UCSD-AML1 (cell line): Measurements from ENCODE around the gene TAOK2.
"Not testable (repeated sequence)": the region's sequence is repeated elsewhere in the genome, so short reads cannot be mapped to it uniquely, and the experiment has no call there.

Experiments used
- DNase-seq: peaks from one replicate; lab custom pipeline; 2025; ENCODE audit not compliant: unreplicated experiment; lab: John Stamatoyannopoulos, UW

Gene TAOK2

DNA sequence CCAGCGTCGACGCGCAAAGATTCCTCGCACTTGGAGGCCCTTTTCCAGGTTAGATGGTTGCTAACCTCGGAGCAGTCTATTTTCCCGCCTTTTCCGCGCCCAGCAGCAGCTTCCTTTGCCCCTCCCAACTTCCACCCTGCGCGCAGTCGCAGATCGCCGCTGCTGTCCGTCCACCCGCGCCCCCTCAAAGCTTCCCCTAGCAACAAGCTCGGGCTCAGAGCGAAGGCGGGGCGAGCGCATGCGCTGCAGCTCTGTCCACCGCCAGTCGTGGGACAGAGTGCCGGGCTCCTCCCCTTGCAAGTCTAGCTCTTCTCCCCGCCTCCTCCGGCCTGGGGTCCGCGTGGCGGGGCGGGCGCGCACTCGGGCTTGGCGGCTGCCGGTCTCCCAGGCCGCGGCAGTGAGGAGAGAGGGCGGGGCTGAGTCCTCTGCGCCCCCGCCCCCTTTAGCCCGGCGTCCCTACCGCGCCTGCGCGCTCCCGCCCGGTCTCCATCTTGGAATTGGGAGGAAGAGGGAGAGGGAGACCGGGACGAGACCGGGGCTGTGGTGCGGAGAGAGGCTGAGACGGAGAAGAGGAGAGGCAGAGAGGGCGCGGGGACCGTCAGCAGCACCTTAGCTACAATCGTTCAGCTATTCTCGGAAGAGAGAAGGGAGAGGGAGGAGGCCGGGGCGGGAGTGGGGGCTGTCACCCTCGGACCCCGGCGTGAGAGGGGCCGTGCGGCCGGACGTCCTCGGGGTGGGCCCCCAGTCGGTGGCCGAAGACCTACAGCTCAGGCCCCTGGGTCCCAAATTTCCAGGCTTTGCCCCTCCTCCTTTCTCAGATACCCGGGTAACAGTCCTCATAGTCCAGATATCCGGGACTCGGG, at the start of gene TAOK2:
TSS of gene TAOK2 (plus strand) at position 485 of the 863 bp plus-strand sequence. CDS start 3,905 bp downstream, outside the sequence.
- DNase-seq = peak; percentile 100

DNA sequence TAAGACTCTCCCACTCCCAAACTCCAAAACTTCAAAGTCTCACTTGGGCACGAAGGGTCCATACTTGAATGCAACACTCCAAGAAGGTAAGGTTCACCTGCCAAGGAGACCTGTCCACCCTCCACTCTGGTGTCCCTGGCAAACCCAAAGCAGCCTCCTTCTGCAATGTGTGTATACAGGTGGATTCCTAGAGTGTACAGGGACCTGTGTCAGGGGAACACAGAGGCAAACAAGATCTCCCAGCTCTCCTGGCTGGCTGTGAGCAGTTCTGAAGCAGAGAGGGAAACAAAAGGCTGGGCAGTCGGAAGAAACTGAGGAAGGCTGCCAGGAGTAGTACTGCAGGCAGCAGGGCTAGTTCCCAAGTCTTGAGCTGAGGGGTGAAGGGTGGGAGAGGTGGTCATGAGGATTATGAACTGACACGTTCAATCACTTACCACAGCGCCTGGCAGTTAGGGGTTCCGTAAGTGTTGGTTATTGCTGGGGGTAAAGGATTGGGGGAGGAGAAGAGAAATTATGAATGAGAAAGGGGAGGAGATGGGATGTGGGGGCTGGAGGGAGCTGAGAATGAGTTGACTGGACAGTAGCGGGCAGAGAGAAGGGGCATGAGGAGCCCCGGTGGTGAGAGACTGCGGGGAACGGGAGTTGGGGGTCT, 48.4 kb upstream of the TAOK2 start:
- DNase-seq = no peak

DNA sequence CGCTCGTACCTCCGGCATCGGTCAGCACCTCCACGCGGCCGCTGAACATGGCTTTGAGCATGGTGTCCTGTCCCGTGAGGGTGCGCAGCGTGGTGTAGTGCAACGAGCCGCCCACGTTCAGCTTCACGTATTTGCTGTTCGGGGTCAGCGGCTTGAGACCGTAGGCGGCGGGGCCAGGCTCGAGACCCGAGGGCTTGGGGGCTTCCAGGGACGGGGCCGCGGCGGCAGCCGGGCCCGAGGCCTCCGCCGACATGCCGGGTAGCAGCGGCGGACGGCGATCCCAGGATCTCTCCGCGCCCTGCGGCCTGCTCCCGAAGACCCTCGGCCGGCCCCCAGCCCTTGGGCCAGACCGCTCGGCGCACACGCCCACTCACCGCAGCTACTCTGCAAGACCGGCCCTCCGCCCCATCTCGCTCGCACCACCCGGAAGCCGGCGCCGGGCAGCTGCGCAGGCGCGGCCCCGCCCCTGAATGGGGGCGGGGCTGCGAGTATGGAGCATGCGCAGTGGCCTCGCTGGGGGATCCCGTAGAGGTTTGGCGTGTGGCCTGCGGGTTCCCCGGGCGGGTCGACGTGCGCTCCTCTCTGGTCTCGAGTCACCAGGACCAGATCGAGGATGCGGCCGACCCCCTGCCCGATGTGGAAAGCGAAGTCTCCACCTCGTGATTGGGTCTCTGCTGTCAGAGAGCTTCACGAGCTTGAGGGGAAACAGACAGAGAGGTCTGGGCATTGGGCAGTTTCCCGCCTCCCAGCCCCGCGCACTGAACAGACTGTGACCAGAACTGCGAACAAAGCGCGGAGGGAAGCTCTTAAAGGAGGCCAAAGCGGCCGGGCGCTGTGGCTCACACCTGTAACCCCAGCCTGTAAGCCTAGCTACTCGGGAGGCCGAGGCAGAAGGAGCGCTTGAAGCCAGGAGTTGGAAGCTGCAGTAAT, 47.6 kb upstream of the TAOK2 start, which contains the start of gene KCTD13:
TSS of gene KCTD13 (minus strand) at position 446 of the 930 bp plus-strand sequence. CDS start at position 253, 193 bp downstream.
- DNase-seq = peak; percentile 92

DNA sequence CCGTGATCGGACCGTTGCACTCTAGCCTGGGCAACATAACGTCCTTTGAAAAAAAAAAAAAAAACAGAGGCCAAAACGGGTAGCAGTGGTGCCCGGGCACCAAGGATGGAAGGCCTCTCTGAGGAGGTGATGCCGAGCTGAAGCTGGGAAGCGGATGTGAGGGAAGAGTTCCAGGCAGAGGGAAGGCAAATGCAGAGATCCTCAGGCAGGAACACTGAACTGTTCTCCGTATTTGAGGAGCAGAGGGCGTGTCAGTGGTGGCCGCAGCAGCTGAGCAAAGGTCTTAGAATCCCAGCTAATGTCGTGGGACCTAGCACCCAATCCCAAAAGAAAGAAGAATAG, 47.0 kb upstream of the TAOK2 start:
- DNase-seq = no peak

DNA sequence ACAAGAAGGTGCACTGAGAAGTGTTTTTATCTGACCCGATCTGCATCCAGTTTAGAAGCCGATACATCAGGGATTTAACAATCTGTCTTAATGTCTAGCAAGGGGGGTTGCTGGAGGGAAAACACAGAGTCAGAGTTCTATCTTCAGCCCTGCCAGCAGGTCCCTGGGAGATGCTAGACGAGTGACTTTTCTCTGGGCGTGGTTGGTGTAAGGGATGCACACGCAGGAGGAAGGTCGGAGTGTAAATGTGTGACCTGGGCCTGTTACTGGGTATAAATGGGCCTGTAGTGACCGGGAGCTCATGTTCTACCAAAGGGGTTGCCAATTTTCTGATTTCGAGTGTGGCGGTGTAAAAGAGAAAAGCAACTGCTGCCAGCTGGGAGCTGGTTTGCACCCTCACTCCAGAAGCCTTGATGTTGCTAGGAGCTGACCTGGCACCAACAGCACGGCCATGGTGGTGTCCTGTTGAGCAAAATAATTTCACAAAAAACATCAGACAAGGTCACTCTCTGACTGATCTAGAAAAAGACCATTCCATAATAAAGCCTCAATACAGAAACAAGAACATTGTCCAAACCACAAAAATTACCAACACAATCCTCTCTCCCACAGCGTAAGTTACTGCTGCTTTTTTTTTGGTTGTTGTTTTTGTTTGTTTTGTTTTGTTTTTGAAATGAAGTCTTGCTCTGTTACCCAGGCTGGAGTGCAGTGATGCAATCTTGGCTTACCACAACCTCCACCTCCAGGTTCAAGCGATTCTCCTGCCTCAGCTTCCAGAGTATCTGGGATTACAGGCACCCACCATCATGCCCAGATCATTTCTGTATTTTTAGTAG, 46.4 kb upstream of the TAOK2 start:
- DNase-seq = no peak

DNA sequence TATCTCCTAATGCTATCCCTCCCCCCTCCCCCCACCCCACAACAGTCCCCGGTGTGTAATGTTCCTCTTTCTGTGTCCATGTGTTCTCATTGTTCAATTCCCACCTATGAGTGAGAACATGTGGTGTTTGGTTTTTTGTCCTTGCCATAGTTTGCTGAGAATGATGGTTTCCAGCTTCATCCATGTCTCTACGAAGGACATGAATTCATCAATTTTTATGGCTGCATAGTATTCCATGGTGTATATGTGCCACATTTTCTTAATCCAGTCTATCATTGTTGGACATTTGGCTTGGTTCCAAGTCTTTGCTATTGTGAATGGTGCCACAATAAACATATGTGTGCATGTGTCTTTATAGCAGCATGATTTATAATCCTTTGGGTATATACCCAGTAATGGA, 41.9 kb upstream of the TAOK2 start:
- not testable (repeated sequence) for DNase-seq

DNA sequence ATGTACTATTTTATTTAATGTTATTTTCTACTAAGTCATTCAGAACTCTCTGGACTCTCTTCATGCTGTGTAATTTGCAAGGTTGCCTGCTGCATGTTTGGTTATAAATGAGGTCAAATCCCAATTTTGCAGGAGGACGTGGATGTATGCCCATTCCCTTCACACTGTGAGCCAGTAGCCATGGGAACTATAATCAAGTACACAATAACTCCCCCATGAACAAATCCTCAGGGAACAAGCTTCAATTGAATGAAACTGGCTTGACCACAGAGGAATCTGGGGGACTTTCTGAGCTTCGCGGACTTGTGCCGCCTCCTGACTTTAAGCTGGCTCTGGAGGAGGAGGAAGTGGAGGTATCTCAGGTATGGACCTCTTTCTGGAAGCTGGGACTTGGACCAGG, 33.0 kb upstream of the TAOK2 start:
- DNase-seq = no peak

DNA sequence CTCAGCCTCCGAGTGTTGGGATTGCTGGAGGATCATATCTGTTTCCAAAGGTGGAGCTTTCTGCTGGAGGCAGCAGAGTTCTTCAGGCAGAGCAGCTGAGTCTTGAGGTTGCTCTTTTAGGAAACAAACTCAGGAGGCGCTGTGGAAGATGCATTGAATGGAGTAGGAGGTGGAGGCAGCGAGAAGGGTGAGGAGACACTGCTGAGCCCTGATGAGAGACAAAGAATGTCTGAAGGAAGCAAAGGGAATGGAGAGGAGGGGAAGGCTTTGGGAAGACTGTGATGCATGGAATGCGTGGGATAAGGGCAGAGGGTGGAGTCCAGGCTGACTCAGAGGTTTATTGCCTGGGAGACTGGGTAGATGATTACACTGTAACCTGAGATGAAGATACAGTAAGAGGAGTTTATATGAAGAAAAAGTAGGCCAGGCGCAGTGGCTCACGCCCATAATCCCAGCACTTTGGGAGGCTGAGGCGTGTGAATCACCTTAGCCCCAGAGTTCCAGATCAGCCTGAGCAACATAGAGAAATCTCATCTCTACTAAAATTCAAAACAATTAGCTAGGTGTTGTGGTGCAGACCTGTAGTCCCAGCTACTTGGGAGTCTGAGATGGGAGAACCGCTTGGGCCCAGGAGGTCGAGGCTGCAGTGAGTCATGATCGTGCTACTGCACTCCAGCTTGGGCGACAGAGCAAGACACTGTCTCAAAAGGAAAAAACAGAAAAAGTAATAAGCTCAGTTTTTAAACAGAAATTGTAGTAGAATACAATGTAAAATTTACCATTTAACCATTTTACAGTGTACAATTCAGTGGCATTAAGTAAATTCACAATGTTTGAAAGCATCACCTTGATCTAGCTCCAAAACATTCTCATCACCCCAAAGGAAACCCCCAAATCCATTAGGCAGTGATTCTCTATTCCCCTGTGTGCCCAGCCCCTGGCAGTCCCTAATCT, 29.5 kb upstream of the TAOK2 start:
- no peak for DNase-seq

DNA sequence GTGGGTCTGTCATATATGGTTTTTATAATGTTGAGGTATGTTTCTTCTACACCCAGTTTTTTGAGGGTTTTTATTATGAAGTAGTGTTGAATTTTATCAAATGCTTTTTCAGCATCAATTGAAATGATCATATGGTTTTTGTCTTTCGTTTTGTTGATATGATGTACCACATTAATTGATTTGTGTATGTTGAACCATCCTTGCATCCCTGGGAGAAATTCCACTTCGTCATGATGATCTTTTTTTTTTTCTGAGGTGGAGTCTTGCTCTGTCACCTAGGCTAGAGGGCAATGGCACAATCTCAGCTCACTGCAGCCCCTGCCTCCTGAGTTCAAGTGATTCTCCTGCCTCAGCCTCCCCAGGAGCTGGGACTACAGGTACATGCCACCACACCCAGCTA, 25.8 kb upstream of the TAOK2 start:
- no peak for DNase-seq

DNA sequence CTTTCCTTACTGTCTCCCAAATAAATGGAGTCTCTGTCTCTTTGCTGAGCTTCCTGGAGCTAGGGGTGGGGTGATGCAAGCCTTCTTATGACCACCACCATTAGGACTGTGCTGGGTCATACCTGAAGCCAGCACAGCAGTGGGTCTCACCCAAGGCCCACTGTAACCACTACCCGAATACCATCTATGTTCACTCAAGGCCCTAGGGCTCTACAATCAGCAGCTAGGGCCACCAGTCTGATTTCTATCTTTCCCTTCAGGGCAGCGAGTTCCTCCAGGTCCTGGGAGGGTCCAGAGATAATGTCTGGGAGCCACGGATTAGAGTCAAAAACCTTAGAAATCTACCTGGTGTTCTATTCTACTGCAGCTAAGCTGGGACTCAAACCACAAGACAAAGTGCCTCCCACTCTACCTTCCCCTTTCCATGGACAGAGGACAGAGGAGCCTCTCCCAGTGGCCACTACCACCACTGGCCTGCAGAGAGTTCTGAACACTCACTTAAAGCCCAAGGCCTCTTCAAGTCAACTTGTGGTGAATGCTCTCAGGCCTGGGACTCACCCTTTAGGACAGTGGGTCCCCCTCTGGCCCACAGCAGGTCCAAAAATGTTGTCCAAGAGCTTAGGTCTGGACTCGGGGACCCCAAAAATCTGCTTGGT, 22.7 kb upstream of the TAOK2 start:
- no peak for DNase-seq

DNA sequence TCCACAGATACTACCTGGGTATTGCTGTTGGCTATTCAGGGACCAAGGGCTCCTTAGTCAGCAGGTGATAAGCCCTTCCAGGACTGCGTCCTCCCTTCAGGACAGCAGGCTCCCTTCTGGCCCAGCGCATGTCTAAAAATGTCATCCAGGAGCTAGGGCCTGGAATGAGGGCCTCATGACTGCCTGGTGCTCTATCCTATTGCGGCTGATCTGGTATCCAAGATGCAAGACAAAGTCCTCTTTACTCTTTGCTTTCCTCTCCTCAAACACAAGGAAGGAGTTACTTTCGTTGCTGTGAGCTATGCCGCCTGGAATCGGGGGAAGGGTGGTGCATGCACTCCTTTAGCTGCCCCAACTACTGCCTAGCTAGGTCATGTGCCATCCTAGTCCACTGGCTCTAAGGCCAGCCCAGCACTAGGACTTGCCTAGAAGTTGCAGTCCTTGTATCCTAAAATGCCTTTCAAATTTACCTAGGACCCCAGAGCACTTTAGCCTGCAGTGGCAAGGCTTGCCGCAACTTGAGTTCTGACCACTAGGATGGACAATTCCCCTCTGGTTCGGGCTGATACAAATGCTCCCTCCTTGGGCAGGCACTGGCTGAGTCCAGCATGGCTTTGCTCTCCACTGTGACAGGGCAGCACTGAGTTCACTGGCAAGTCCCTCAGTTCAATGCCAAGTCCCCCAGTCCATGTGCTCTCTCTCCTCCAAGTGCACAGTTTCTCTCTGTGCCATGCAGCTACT, 21.9 kb upstream of the TAOK2 start:
- no peak for DNase-seq

DNA sequence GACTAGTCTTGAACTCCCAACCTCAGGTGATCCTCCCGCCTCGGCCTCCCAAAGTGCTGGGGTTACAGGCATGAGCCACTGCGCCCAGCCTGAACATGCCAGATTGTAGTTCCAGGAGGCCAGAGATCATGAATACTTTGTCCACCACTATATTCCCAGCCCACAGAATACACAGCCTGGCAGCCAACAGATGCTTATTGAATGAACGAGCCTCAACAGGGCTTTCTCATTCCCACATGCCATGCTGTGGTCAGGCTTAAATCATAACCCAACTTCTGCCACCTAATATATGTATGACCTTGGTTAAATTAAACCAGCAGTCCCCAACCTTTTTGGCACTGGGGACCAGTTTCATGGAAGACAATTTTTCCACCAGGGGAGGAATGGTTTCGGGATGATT, 14.9 kb upstream of the TAOK2 start:
- DNase-seq = no peak

DNA sequence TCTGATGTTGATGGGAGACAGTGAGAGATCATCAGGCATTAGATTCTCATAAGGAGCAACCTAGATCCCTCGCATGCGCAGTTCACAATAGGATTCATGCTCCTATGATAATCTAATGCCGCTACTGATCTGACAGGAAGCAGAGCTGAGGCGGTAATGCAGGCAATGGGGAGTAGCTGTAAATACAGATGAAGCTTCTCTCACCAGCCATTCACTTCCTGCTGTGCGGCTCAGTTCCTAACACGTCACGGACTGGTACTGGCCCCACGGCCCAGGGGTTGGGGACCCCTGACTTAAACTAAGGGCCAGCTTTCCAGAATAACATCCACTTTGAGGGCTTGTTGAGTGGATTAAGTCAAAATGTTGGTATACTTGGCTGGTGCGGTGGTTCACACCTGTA, 14.4 kb upstream of the TAOK2 start:
- no peak for DNase-seq

DNA sequence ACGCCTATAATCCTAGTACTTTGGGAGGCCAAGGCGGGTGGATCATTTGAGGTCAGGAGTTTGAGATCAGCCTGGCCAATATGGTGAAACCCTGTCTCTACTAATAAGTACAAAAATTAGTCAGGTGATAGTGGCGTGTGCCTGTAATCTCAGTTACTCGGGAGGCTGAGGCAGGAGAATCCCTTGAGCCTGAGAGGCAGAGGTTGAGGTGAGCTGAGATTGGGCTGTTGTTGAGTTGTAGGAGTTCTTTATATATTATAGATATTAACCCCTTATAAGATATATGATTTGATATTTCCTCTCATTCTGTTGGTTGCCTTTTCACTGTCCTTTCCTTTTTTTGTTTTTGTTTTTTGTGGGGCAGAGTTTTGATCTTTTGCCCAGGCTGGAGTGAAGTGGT, 13.8 kb upstream of the TAOK2 start:
- DNase-seq = not testable (repeated sequence)

DNA sequence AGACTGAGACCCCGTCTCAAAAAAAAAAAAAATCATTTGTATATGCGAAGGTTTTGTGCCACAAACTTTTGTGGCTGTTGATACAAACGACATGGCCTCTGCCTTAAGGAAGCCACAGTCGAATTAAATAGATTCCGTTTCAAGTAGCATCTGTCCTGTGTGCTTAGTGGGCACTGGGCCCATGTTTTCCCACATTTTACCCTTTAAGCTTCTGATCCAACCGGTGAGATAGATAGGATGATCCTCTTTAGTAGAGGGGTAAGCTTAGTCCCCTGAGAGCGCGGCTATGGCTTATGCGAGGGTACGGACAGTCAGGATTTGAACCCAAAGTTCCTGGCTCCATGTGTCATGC, 12.6 kb upstream of the TAOK2 start:
- DNase-seq = no peak

DNA sequence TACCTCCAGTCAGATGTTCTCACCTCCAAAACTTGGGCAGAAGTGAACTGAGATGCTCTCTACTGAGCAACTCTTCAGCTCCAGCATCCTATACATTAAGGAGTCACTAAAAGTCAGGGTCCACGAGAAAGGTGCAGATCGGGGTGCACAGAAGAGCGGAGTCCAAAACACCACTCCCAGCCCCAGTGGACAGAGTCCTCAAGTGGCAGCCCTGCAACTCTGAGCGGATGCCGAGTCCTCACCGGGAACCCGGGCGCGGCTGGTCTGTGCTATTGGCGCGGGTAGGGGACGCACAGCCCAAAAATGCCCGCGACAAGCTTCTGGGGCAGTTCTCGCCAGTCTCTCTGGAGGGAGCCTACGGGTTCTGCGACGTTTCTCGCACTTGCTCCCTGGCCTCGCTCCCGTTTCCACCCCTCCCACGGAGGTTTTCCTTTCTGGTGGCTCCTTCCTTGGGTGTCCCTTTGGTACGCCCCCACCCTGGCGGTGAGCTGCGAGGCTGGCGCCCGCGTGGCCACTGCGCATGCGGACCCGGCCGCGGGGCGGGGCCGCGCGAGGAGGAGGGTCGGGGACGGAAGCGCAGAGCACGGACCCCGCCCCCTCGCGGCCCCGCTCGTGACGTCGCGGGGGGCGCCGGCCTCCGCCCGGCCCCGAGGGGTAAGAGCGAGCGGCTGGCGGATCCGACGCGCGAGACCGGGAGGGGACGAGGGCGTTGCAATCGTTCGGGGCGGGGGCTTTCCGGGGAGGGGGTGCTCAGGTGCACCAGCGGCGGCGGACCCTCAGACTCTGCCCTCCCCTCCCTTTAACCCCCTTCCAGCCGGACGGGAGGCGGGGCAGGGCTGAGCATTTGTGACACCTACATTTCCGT, 12.0 kb upstream of the TAOK2 start, which contains the start of gene TMEM219:
TSS of gene TMEM219 (plus strand) at position 601 of the 865 bp plus-strand sequence. CDS start 1,065 bp downstream, outside the sequence.
- DNase-seq = peak; percentile 97

DNA sequence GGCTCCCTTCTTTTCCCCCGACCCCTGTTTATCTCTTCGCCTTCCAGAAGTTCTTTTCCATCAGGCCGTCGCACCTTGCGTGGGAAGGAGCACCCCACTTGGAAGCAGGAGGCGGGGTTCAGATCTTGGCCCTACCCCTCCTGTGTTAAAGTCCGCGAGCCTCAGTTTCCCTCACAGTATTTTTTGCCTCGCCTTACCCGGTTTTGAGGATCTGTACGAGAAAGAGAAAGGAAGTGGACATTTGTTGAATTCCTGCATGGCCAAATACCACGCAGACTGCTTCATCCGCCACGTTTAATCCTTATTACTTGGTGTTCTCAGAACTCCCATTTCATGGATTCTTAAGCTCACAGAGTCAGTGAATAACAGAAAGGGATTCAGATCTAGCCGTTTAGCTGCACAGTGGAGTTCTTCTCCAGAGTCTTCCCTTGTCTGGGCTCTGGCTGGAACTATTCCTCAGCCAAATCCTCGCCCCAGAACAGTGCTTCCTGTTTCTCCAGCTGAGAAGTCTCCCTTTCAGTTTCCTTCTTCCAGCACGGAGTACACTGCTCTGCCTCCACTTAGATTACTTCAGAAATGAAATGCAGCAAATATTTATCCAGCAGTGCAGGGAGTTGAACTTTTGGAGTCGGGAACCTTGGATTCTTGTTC, 11.2 kb upstream of the TAOK2 start:
- no peak for DNase-seq
